Measurements from ENCODE around the gene THSD7B.

DNA sequence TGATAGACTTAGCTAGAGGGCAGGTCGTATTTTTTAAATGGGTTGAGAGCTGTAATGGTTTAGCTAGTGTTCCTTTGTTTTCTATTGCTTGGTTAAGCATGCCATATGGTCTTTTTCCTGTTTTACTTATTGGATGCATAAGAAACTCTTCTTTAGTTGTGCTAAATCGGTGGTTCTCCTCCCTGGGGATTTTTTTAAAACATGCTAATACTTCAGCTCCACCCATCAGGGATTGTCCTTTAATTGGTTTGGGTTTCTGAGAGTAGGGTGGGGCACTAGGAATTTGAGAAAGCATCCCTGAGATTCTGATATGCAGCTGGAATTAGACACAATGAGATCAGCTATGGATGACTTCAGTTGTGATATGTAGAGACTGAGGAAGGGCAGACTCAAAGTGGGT, 497.2 kb downstream of the THSD7B start:
- TF ChIP-seq SUZ12 (IDR thresholded peaks at IDR 0.05; ENCODE audit: low read length): no peak
- no peak for TF ChIP-seq CEBPB (IDR thresholded peaks at IDR 0.05; ENCODE audit: low read depth, low read length)
- TF ChIP-seq YY1 (IDR thresholded peaks at IDR 0.05; ENCODE audit: low read depth, low read length): no peak
- TF ChIP-seq CHD2 (IDR thresholded peaks at IDR 0.05; ENCODE audit: low read length): no peak
- TF ChIP-seq, protein P1, sequence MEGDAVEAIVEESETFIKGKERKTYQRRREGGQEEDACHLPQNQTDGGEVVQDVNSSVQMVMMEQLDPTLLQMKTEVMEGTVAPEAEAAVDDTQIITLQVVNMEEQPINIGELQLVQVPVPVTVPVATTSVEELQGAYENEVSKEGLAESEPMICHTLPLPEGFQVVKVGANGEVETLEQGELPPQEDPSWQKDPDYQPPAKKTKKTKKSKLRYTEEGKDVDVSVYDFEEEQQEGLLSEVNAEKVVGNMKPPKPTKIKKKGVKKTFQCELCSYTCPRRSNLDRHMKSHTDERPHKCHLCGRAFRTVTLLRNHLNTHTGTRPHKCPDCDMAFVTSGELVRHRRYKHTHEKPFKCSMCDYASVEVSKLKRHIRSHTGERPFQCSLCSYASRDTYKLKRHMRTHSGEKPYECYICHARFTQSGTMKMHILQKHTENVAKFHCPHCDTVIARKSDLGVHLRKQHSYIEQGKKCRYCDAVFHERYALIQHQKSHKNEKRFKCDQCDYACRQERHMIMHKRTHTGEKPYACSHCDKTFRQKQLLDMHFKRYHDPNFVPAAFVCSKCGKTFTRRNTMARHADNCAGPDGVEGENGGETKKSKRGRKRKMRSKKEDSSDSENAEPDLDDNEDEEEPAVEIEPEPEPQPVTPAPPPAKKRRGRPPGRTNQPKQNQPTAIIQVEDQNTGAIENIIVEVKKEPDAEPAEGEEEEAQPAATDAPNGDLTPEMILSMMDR (IDR thresholded peaks at IDR 0.05; ENCODE audit: control extremely low read depth in 1 of 3, insufficient read depth in 1 of 3, low read depth in 1 of 3, low read length in 3 of 3): no peak
- TF ChIP-seq HDAC2 (IDR thresholded peaks at IDR 0.05; ENCODE audit: borderline replicate concordance in 1 of 2, low read depth in 2 of 2, low read length in 2 of 2): no peak
- TF ChIP-seq SAP30 (IDR thresholded peaks at IDR 0.05; ENCODE audit: insufficient read depth, insufficient replicate concordance, low read length): no peak
- TF ChIP-seq ZNF274 (IDR thresholded peaks at IDR 0.05; ENCODE audit: borderline replicate concordance, extremely low read depth, low read length): no peak
- no peak for TF ChIP-seq CHD1 (IDR thresholded peaks at IDR 0.05; ENCODE audit: low read depth, low read length)
- no peak for TF ChIP-seq CBX5 (IDR thresholded peaks at IDR 0.05; ENCODE audit: low read depth, low read length)
